GM12892 (cell line): Measurements from ENCODE around the gene TEC.
A peak's percentile ranks its signal among the peaks of the same experiment; 100 is the strongest.
"Not testable (repeated sequence)": the region's sequence is repeated elsewhere in the genome, so short reads cannot be mapped to it uniquely, and the experiment has no call there.

ENCODE experiments used
- DNase-seq: peaks from one replicate; pipeline ENCODE4 v3.0.0; 2011; ENCODE audit not compliant: insufficient read length
- FAIRE-seq: peaks from 2 replicates; lab custom pipeline; 2011; peaks lifted over from hg19 to GRCh38; lab: Jason Lieb, UNC
- POLR2A ChIP-seq: IDR thresholded peaks from 2 replicates; pipeline ENCODE4 v1.6.1; 2011; ENCODE audit warnings: low read depth, low read length, control low read depth
- POLR2AphosphoS5 ChIP-seq: IDR thresholded peaks from 2 replicates; pipeline ENCODE4 v1.6.1; 2011; ENCODE audit warnings: low read depth, low read length, control low read depth
- TAF1 ChIP-seq: IDR thresholded peaks from 2 replicates; pipeline ENCODE4 v1.6.1; 2011; ENCODE audit warnings: low read depth, mild to moderate bottlenecking, control low read depth, low read length, borderline replicate concordance

The TEC gene

DNA sequence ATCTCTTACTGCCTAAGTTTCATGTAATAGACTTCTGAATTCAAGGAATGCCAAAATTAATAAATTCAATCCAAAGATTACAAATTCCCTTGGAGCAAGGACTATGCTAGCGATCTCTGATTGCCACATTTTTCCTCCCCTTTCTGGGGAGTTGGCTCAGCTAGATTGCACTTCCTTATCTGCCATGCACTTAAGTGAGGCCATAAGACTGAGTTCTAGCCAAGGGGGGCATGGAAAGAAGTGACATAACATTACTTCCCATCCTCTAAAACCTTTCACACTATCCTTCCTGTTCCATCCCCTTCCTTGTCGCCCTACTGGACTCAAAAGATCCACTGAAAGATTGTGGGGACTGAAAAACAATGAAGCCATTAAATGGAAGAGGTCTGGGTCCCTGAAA is 81.8 kb downstream of the TEC start:
- no peak for FAIRE-seq
- TF ChIP-seq POLR2AphosphoS5 (no peak), POLR2A (no peak), TAF1 (no peak)
- DNase-seq = no peak

- DNase-seq, FAIRE-seq: not testable (repeated sequence)
These were observed 82.6 kb downstream of the TEC start for GRCh38 chr4:48187066-48187465.

GRCh38 chr4:48186394-48186793 is 83.2 kb downstream of the TEC start:
- DNase-seq, FAIRE-seq: not testable (repeated sequence)

- no peak for DNase-seq
- no peak for FAIRE-seq
- no peak for TF ChIP-seq POLR2AphosphoS5
These were observed 84.8 kb downstream of the TEC start for GRCh38 chr4:48184882-48185281.

- no peak for DNase-seq
- FAIRE-seq = no peak
- TF ChIP-seq TAF1 = no peak
- TF ChIP-seq POLR2A = no peak
- TF ChIP-seq POLR2AphosphoS5 = no peak
These were observed 89.4 kb downstream of the TEC start for GRCh38 chr4:48180234-48180633.

DNA sequence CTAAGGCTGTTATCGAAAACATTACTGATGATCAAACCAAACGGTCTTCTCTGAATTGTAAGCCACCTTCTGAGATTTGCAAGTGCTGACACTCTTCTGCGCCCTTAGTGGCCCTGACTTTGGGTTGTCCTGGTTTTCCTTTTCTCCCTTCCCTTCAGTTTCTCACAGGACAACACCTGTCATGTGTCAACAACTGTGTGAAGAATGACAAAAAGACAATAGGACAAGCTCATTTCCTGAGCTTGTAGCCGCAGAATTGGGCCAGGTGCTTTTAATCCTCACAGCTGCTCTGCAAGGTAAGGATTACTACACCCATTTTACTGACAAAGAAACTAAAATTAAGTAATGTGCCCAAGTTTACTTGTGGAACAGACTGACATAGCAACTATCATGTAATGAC is 90.7 kb downstream of the TEC start:
- no peak for TF ChIP-seq POLR2A
- TF ChIP-seq POLR2AphosphoS5 = no peak
- no peak for TF ChIP-seq TAF1
- no peak for FAIRE-seq
- DNase-seq = no peak

DNA sequence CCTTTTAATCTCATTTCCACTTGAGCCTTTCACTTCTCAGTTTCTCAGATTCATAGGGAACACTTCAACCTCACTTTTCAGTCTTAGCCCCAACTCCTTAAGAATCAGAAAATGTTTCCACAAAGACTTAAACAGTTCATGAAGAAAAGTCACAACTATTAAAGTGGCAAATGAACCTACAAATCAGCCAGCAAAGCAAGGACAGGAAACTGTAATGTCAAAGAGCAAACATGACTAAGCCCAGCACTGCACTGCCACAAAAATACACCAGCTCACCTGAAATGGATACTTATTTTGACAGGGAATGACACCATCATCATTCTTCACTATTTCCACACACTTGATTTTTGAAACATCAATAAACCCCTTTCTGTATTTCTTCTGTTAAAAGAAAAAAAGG is 93.8 kb downstream of the TEC start:
- DNase-seq (no peak), FAIRE-seq (peak; percentile 24)
- TF ChIP-seq POLR2A (no peak), TAF1 (no peak), POLR2AphosphoS5 (no peak)

GRCh38 chr4:48175328-48175727 is 94.3 kb downstream of the TEC start:
- FAIRE-seq (no peak), DNase-seq (no peak)
- TF ChIP-seq TAF1 (no peak), POLR2AphosphoS5 (no peak), POLR2A (no peak)

DNA sequence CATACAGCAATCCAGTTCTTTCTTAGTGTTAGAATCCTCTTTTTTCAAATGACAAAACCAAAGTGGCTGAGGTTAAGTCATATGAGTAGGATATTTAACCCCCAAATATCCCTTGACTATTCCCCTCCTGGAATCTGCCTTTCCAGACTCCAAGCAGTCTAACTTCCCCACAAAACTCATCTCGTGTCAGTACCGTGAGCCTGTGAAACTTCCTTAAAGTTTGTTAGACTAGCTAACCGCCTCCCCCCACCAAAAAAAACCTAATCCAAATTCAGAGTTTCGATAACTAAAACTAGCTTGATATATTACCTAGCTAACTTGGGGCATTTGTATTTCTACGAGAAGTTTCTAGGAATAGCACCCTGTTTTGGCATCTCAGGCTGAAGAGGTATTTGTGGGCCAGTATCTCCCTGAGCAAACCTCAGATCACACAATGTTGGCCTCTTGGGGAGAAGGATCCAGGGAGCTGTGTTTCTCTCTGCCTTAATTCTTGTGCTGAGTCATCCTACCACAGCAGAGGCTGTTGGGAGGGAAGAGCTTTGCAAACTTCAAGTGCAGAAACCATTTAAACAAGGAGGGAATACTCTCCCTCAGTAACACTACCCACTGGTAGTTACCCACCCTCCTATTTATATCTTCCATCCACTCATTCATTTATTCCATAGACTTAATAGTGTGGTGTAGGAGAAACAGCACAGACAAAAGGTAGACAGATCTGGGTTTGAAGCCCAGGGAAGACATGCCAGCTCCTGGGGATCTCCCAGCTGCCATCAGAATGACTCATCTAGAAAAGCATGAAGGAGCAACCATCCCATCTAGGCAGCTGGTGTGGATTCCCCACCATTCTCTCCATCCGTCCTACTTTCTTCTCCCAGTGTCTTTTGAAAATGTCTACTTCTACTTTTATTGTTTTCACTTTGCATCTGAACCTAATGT is 96.3 kb downstream of the TEC start:
- FAIRE-seq = peak; percentile 92
- no peak for TF ChIP-seq POLR2A
- DNase-seq = no peak

GRCh38 chr4:48172651-48173050 is 97.0 kb downstream of the TEC start:
- FAIRE-seq = no peak

GRCh38 chr4:48169636-48170035 is 100.0 kb downstream of the TEC start:
- no peak for TF ChIP-seq POLR2A
- TF ChIP-seq POLR2AphosphoS5 = no peak
- TF ChIP-seq TAF1 = no peak
- FAIRE-seq (peak; percentile 56), DNase-seq (no peak)

More at GRCh38 chr4:48172651-48173050, 97.0 kb downstream of the TEC start:
- no peak for DNase-seq
- TF ChIP-seq POLR2A = no peak
- TF ChIP-seq POLR2AphosphoS5 = no peak
- no peak for TF ChIP-seq TAF1

- DNase-seq = no peak
- TF ChIP-seq POLR2A (no peak), POLR2AphosphoS5 (no peak), TAF1 (no peak)
- FAIRE-seq = peak; percentile 33
These were observed 101.9 kb downstream of the TEC start for GRCh38 chr4:48167538-48168263.

DNA sequence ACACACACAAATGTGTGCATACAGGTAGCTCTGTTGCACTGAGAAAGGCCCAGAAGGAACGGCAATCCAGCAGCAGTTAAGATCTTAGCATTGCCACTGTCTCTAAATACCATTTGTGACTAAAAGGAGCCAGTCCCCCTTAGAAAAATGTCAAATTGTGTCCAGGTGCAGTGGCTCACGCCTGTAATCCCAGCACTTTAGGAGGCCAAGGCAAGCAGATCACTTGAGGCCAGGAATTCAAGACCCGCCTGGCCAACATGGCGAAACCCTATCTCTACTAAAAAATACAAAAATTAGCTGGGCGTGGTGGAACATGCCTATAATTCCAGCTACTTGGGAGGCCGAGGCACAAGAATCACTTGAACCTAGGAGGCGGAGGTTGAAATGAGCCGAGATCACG is 105.1 kb downstream of the TEC start:
- not testable (repeated sequence) for DNase-seq, FAIRE-seq
